Nucleus accumbens (tissue), 56 donors: ENCODE data around the gene DEFB113.

ENCODE experiments used
- DNase-seq, 56 donors: peaks; one replicate each; lab custom pipeline; 2025; lab: John Stamatoyannopoulos, UW

Gene DEFB113

GRCh38 chr6:49937811-49938210, 31.6 kb downstream of the DEFB113 start:
- DNase-seq = no peak

GRCh38 chr6:49937017-49937416, 32.4 kb downstream of the DEFB113 start:
- DNase-seq = no peak

- no peak for DNase-seq
Observed at GRCh38 chr6:49935387-49935786, 34.0 kb downstream of the DEFB113 start.

GRCh38 chr6:49934770-49935169, 34.7 kb downstream of the DEFB113 start:
- DNase-seq = no peak

- DNase-seq = no peak
Observed at GRCh38 chr6:49933526-49933925, 35.9 kb downstream of the DEFB113 start.

- no peak for DNase-seq
Observed at GRCh38 chr6:49929340-49929739, 40.1 kb downstream of the DEFB113 start.

- DNase-seq = no peak
Observed at GRCh38 chr6:49923826-49924225, 45.6 kb downstream of the DEFB113 start.

- DNase-seq = no peak
Observed at GRCh38 chr6:49919935-49920644, 49.3 kb downstream of the DEFB113 start.

- DNase-seq = no peak
Observed at GRCh38 chr6:49919261-49919660, 50.2 kb downstream of the DEFB113 start.

- DNase-seq = no peak
Observed at GRCh38 chr6:49918787-49919186, 50.6 kb downstream of the DEFB113 start.
